HG03039 (cell line): ENCODE data around the gene APBA1.

Experiments used
- ATAC-seq: cut with Tn5 transposase; IDR thresholded peaks from one replicate; pipeline ENCODE4 v1.9.1; 2021; ENCODE audit warnings: mild to moderate bottlenecking, moderate library complexity; ENCODE audit not compliant: unreplicated experiment

The APBA1 gene

GRCh38 chr9:69380301-69380700 is 291.9 kb downstream of the APBA1 start:
- no peak for ATAC-seq

GRCh38 chr9:69379270-69379982 is 292.7 kb downstream of the APBA1 start:
- ATAC-seq = no peak

GRCh38 chr9:69377981-69378380 is 294.2 kb downstream of the APBA1 start:
- no peak for ATAC-seq
